Smooth muscle cell (in vitro differentiated cells): ENCODE measurements around the gene RAB1A. TPM values are rescaled to one million over a fixed set of nuclear protein-coding genes. Genes with fewer than 3 reads are reported as not detected.

Experiments
- DNase-seq: peaks from one replicate; lab custom pipeline; 2025; ENCODE audit not compliant: unreplicated experiment; lab: John Stamatoyannopoulos, UW
- H2AFZ ChIP-seq: fragments of 200-600 bp; sonication (generic); 2 replicates; pipeline ENCODE4 v1.6.0; 2016; ENCODE audit warnings: antibody characterized with exemption, low read depth, mild to moderate bottlenecking
- H3F3A ChIP-seq: fragments of 200-600 bp; sonication (generic); 2 replicates; pipeline ENCODE4 v1.6.0; 2017; ENCODE audit warnings: antibody characterized with exemption, low read depth
- H3K27ac ChIP-seq: fragments of 200-600 bp; sonication (generic); 2 replicates; pipeline ENCODE4 v1.5.1; 2016; ENCODE audit warnings: low read depth, mild to moderate bottlenecking
- H3K27me3 ChIP-seq: fragments of 200-600 bp; sonication (generic); 2 replicates; pipeline ENCODE4 v1.6.1; 2016; ENCODE audit warnings: low read depth, mild to moderate bottlenecking
- H3K36me3 ChIP-seq: fragments of 200-600 bp; sonication (generic); 2 replicates; pipeline ENCODE4 v1.5.1; 2016; ENCODE audit warnings: low read depth
- H3K4me1 ChIP-seq: fragments of 200-600 bp; sonication (generic); 2 replicates; pipeline ENCODE4 v1.5.1; 2016; ENCODE audit warnings: low read depth
- H3K4me2 ChIP-seq: fragments of 200-600 bp; sonication (generic); 2 replicates; pipeline ENCODE4 v1.6.0; 2016; ENCODE audit warnings: mild to moderate bottlenecking
- H3K4me3 ChIP-seq: fragments of 200-600 bp; sonication (generic); 2 replicates; pipeline ENCODE4 v1.5.1; 2016; ENCODE audit warnings: mild to moderate bottlenecking
- H3K79me2 ChIP-seq: fragments of 200-600 bp; sonication (generic); 2 replicates; pipeline ENCODE4 v1.6.0; 2016; ENCODE audit warnings: low read depth, mild to moderate bottlenecking
- H3K9ac ChIP-seq: fragments of 200-600 bp; sonication (generic); 2 replicates; pipeline ENCODE4 v1.6.0; 2016; ENCODE audit warnings: low read depth
- H3K9me3 ChIP-seq: fragments of 200-600 bp; sonication (generic); replicated peaks from 2 replicates; pipeline ENCODE4 v1.5.1; 2016; ENCODE audit warnings: low read depth
- H4K20me1 ChIP-seq: fragments of 200-600 bp; sonication (generic); 2 replicates; pipeline ENCODE4 v1.6.0; 2016; ENCODE audit warnings: low read depth
- WGBS: methylation state at CpG from one replicate; pipeline ENCODE4 v1.1.7; 2016; ENCODE audit warnings: low lambda C conversion rate; 5-methylcytosine and 5-hydroxymethylcytosine counted together
- polyA plus RNA-seq: library from polyadenylated mRNA; unstranded; fragments of >200 nt; fragmentation: Nextera tagmentation; extraction: Ambion mirVana; gene quantifications from 2 replicates; pipeline ENCODE4 v1.2.1, GENCODE V29; 2016
- total RNA-seq: library from RNA; depleted of rRNA; stranded (reverse); fragments of >200 nt; gene quantifications from 2 replicates; pipeline ENCODE4 v1.2.3, GENCODE V29; 2014
- TF ChIP-seq, protein P1 (sequence below): fragments of 200-600 bp; sonication (generic); IDR thresholded peaks from 2 replicates; pipeline ENCODE4 v1.5.1; 2017; ENCODE audit warnings: borderline replicate concordance, mild to moderate bottlenecking, antibody characterized with exemption; ENCODE audit not compliant: insufficient read depth, poor library complexity, severe bottlenecking

The RAB1A gene
- total and polyA plus RNA-seq, 2 experiments from 2014 or later: 250 to 361 TPM

DNA sequence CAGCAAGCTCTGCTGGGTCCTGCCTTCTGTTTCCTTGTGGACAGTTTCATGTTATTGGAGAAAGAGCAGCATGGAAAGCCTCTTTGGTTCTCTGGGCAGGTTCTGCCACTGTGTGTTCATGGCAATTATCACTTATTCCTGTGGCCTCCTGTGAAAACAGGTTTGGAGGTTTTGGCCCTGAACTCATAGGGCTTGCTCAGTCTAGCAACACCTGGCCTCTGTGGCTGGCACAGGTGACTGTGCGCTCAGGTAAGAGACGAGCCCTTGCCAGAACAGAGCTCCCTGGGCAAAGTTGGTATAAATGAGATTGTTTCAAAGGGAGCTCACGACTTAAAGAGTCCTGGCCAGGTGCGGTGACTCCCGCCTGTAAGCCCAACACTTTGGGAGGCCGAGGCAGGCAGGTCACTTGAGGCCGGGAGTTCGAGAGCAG lies 68.0 kb downstream of the RAB1A start:
- no peak for DNase-seq
- TF ChIP-seq, protein P1, sequence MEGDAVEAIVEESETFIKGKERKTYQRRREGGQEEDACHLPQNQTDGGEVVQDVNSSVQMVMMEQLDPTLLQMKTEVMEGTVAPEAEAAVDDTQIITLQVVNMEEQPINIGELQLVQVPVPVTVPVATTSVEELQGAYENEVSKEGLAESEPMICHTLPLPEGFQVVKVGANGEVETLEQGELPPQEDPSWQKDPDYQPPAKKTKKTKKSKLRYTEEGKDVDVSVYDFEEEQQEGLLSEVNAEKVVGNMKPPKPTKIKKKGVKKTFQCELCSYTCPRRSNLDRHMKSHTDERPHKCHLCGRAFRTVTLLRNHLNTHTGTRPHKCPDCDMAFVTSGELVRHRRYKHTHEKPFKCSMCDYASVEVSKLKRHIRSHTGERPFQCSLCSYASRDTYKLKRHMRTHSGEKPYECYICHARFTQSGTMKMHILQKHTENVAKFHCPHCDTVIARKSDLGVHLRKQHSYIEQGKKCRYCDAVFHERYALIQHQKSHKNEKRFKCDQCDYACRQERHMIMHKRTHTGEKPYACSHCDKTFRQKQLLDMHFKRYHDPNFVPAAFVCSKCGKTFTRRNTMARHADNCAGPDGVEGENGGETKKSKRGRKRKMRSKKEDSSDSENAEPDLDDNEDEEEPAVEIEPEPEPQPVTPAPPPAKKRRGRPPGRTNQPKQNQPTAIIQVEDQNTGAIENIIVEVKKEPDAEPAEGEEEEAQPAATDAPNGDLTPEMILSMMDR: no peak
- Histone ChIP-seq H3K79me2 (peaks cover 44% of the 10 kb centered on the region), H4K20me1 (peaks cover 86% of the 10 kb centered on the region), H3F3A (peaks cover 11% of the 10 kb centered on the region), H3K27ac (no peak overlapping the region), H2AFZ (no peak overlapping the region), H3K27me3 (no peaks in the 10 kb centered on the region), H3K9me3 (no peaks in the 10 kb centered on the region), H3K36me3 (no peaks in the 10 kb centered on the region), H3K4me2 (no peak overlapping the region), H3K9ac (no peak overlapping the region), H3K4me1 (peaks cover 25% of the 10 kb centered on the region), H3K4me3 (no peak overlapping the region)
- 95% methylated on average over 8 of the region's 8 CpGs for WGBS

DNA sequence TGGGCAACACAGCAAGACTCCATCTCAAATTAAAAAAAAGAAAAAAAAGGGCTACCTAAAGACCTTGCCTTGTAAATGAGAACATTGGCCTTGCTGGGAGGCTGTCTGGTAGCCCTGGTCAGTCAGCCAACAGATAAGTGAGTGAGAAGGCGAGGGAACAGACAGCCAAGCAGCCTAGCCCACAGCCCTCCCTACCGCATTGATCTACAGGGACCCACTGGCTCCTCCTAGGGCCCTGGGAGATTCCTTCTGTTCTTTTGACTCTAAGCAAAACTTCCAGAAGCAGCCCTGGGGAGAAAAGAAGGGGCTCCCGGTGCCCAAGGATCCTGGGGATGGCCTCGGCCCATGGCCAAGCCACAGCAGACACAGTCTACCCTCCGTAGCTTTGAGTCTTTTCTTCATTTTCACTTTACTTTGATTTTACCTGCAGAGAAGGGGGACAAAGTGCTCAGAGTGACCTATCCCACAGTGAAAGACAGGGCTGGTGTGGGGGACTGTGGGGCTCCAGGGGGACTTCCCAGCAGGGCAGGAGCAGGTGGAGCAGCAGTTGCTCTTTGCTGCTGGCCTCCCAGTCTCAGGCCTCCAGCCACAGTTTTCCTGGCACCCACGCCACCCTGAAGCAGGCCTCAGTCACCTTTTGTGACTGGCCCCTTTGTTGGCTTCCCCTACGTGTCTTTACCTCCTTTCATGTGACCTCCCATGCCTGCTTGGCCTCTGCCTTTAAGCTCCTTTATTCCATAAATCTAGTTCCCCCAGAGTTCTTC lies 68.6 kb downstream of the RAB1A start:
- Histone ChIP-seq H4K20me1 (peaks cover 85% of the 10 kb centered on the region), H3K4me3 (no peak overlapping the region), H3K4me2 (no peak overlapping the region), H3K36me3 (no peaks in the 10 kb centered on the region), H3K9me3 (no peaks in the 10 kb centered on the region), H3K27ac (no peak overlapping the region), H3K79me2 (peaks cover 44% of the 10 kb centered on the region), H3K27me3 (no peaks in the 10 kb centered on the region), H2AFZ (no peak overlapping the region), H3K4me1 (peaks cover 25% of the 10 kb centered on the region), H3F3A (peaks cover 11% of the 10 kb centered on the region), H3K9ac (no peak overlapping the region)
- TF ChIP-seq, protein P1: no peak
- 85% methylated on average over 7 of the region's 7 CpGs for WGBS
- no peak for DNase-seq

DNA sequence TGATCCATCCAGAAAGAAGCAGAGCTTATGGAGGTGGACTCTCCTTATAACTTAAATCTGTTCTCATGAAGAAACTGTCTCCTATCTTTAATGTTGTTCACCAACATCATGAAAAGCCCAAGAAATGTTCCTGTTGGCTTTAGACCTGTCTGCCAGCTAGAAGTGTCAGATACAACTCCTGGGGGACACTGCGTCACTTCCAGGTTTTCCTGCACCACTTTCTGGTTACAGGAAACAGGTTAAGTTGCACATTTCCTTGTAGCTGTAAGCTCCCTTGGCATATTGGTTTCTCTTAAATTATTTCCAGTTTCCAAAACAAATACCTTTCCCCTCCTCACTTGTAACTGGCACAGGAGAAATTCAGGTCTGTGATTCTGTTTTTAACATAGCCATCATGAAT lies 70.8 kb downstream of the RAB1A start:
- Histone ChIP-seq H2AFZ (no peak overlapping the region), H3K9me3 (no peaks in the 10 kb centered on the region), H3K4me3 (no peak overlapping the region), H3K27me3 (no peaks in the 10 kb centered on the region), H4K20me1 (peaks cover 64% of the 10 kb centered on the region), H3K36me3 (no peaks in the 10 kb centered on the region), H3K79me2 (peaks cover 44% of the 10 kb centered on the region), H3K9ac (no peak overlapping the region), H3K27ac (no peak overlapping the region), H3K4me1 (peaks cover 15% of the 10 kb centered on the region), H3F3A (no peaks in the 10 kb centered on the region), H3K4me2 (no peak overlapping the region)
- TF ChIP-seq, protein P1: no peak
- WGBS: 100% methylated on average over 1 of the region's 1 CpG
- no peak for DNase-seq
